Measurements from ENCODE around the gene HDHD5.

Gene HDHD5

DNA sequence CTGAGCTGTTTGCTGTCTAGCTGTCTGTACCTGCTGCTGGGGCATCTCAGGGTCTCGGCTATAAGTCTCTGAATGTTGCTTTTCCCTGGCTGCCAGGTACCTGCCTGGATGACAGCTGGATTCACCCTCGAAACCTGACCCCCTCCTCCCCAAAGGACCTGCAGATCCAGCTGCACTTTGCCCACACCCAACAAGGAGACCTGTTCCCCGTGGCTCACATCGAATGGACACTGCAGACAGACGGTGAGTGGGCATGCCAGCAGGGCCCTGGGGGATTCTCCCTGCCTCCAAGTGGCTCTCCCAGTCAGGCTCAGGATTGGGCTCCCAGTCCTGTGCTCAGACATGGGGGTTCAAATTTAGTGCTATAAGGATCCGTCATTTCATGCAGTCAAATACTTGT is 61.4 kb downstream of the HDHD5 start:
- DNase-seq = peak in 1 of 2 donors; percentile 60
- Histone ChIP-seq H3K9me3 (no peaks in the 10 kb centered on the region), H3K27ac (no peak overlapping the region), H3K4me1 (no peaks in the 10 kb centered on the region), H3K27me3 (no peaks in the 10 kb centered on the region), H3K36me3 (peaks cover 48 to 52% (median 51%) of the 10 kb centered on the region in 3 donors), H3K4me3 (no peak overlapping the region)
- TF ChIP-seq, protein P1, sequence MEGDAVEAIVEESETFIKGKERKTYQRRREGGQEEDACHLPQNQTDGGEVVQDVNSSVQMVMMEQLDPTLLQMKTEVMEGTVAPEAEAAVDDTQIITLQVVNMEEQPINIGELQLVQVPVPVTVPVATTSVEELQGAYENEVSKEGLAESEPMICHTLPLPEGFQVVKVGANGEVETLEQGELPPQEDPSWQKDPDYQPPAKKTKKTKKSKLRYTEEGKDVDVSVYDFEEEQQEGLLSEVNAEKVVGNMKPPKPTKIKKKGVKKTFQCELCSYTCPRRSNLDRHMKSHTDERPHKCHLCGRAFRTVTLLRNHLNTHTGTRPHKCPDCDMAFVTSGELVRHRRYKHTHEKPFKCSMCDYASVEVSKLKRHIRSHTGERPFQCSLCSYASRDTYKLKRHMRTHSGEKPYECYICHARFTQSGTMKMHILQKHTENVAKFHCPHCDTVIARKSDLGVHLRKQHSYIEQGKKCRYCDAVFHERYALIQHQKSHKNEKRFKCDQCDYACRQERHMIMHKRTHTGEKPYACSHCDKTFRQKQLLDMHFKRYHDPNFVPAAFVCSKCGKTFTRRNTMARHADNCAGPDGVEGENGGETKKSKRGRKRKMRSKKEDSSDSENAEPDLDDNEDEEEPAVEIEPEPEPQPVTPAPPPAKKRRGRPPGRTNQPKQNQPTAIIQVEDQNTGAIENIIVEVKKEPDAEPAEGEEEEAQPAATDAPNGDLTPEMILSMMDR (IDR thresholded peaks at IDR 0.05) = no peak
- intact Hi-C loops (cut with DNase I; ENCODE audit: low total_unique reads) = no loop called here

DNA sequence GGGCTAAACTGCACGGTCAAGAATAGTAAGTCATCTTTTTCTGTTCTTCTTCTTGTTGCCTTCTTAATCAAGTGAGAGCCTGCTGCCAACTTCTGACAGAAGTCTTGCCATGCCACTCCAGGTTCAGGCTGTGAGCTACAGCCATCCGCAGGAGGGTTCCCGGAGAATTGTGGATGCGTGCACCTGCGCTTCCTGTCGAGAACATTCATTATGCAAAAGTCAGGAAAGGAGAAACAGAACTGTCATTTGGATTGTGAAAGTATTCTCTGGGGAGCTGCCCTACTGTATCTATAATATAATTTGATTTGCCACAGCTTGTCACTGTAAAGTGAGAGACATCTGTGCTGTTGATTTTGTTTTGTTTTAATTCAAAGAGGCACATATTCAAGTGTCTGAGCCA is 62.0 kb downstream of the HDHD5 start:
- H3K4me3 ChIP-seq = no peak overlapping the region
- H3K27ac ChIP-seq = no peak overlapping the region
- peaks cover 42 to 46% (median 44%) of the 10 kb centered on the region in 3 donors for H3K36me3 ChIP-seq
- peak in 1 of 2 donors; percentile 32 for DNase-seq
- H3K27me3 ChIP-seq = no peaks in the 10 kb centered on the region
- intact Hi-C loops (cut with DNase I; ENCODE audit: low total_unique reads) = no loop called here
- H3K4me1 ChIP-seq = no peaks in the 10 kb centered on the region
- TF ChIP-seq, protein P1 (IDR thresholded peaks at IDR 0.05) = no peak
- no peaks in the 10 kb centered on the region for H3K9me3 ChIP-seq

DNA sequence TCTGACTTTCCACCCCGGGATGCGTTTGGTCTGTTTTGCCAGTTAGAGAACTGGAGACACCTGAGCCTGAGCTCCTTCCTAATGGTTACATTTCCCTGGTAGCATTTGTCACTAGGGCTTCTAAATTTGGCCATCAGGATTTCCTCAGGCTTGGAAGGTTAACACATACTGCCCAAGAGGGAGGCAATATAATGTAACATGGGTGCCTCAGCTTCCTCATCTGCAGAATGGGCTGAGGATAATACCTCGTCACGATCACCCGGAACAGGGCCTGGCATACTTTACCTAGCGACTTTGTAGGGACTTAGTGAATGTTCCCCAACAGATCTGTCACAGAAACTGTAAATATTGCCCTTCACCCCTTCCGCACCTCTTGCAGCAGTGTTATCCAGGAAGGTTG is 63.0 kb downstream of the HDHD5 start:
- peak in 1 of 2 donors; percentile 17 for DNase-seq
- intact Hi-C loops (cut with DNase I; ENCODE audit: low total_unique reads) = no loop called here
- TF ChIP-seq, protein P1 (IDR thresholded peaks at IDR 0.05) = no peak
- Histone ChIP-seq H3K4me3 (no peak overlapping the region), H3K9me3 (no peaks in the 10 kb centered on the region), H3K27me3 (no peaks in the 10 kb centered on the region), H3K36me3 (peaks cover 34 to 36% (median 35%) of the 10 kb centered on the region in 3 donors), H3K27ac (no peak overlapping the region), H3K4me1 (no peaks in the 10 kb centered on the region)

DNA sequence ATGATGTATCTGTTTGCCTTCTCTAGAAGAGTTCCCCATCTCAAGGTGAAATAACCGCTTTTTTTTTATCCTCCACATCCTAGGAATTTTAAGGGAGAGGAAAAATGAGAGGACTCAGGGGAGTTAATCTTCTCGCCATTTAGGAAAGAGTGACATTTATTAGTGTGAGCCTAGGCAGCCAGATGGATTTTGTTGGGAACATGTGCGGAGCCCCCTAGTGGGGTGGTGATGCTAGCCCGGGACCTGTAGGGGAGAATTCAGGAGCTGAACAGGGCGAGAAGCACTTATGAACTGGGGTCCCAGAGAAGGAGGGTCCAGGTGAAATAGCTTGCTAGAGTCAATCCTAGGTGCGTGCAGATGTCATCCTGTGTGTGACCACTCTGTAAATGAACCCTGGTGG is 63.5 kb downstream of the HDHD5 start:
- DNase-seq = peak in 1 of 2 donors; percentile 31
- Histone ChIP-seq H3K27ac (no peak overlapping the region), H3K4me1 (no peaks in the 10 kb centered on the region), H3K9me3 (no peaks in the 10 kb centered on the region), H3K36me3 (peaks cover 29 to 30% (median 30%) of the 10 kb centered on the region in 3 donors), H3K4me3 (no peak overlapping the region), H3K27me3 (no peaks in the 10 kb centered on the region)
- intact Hi-C loops (cut with DNase I; ENCODE audit: low total_unique reads) = no loop called here
- TF ChIP-seq, protein P1 (IDR thresholded peaks at IDR 0.05) = no peak

DNA sequence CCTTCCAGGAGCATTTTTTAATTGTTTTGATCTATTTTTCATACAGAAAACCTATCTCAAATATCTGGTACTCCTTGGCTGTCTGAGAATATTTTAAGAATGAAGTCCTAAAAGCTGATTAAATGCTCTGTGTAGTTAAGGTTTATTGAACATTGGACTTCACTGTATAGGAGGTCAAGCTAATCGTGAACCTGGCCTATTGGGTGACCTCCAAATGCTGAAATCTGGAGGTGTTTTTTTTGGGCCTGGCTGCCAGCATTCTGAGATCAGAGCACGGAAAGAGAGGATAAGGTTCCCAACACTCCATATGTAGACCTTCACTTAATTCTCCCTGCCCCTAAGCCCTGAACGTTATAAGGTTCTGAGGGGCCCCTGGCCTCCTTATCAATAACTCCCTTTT is 66.0 kb downstream of the HDHD5 start:
- no peak for DNase-seq
- no peaks in the 10 kb centered on the region for H3K27me3 ChIP-seq
- intact Hi-C loops (cut with DNase I; ENCODE audit: low total_unique reads) = no loop called here
- H3K9me3 ChIP-seq = no peaks in the 10 kb centered on the region
- peaks cover 5 to 8% (median 6%) of the 10 kb centered on the region in 3 donors for H3K36me3 ChIP-seq
- no peaks in the 10 kb centered on the region for H3K4me1 ChIP-seq
- H3K27ac ChIP-seq = no peak overlapping the region
- H3K4me3 ChIP-seq = no peak overlapping the region
- TF ChIP-seq, protein P1 (IDR thresholded peaks at IDR 0.05) = no peak

DNA sequence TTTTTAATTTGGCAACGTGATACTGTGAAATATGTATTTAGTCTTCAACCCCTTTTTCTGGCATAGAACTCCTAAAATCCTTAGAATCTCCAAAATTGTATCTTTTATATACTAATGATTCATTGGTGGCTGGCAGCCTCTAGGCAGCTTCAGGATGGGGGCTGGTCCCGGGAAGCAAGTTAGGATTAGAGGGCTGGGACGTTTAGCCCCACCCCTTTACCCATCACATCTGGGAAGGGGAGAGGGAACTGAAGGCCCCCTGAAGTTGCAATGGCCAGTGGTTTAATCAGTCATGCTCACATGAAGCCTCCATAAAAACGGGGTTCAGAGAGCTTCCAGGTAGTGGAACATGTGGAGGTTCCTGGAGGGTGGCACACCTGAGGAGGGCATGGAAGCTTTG is 67.2 kb downstream of the HDHD5 start:
- Histone ChIP-seq H3K4me3 (no peak overlapping the region), H3K36me3 (no peaks in the 10 kb centered on the region), H3K4me1 (peaks cover 0 to 6% (median 2%) of the 10 kb centered on the region in 4 donors), H3K27ac (no peak overlapping the region), H3K9me3 (no peaks in the 10 kb centered on the region), H3K27me3 (no peaks in the 10 kb centered on the region)
- TF ChIP-seq, protein P1 (IDR thresholded peaks at IDR 0.05) = no peak
- intact Hi-C loops (cut with DNase I; ENCODE audit: low total_unique reads) = no loop called here
- peak in 1 of 2 donors; percentile 10 for DNase-seq

Data from tibial artery (tissue), 4 donors.